ENCODE measurements around the gene CCDC188.

The CCDC188 gene

GRCh38 chr22:20179455-20180244, 28.8 kb upstream of the CCDC188 start:
- Histone ChIP-seq H3K9ac (no peak overlapping the region), H3K27me3 (no peaks in the 10 kb centered on the region), H3K4me2 (peak overlapping the region; percentile 75), H3K9me3 (no peaks in the 10 kb centered on the region), H3K4me3 (no peak overlapping the region), H3K27ac (peak overlapping the region; percentile 51; the same call in 1 of the 2 replicates), H3K4me1 (peaks cover 90% of the 10 kb centered on the region), H3K36me3 (no peaks in the 10 kb centered on the region), H4K20me1 (no peaks in the 10 kb centered on the region)
- TF ChIP-seq Cebpa-rat (IDR thresholded peaks at IDR 0.05): no peak

- peak overlapping the region; percentile 76 for H3K4me2 ChIP-seq
- H3K27ac ChIP-seq: no peak overlapping the region
- H3K9ac ChIP-seq: no peak overlapping the region
- no peak for TF ChIP-seq Cebpa-rat (IDR thresholded peaks at IDR 0.05)
- H3K4me3 ChIP-seq: no peak overlapping the region
- no peaks in the 10 kb centered on the region for H3K9me3 ChIP-seq
- H4K20me1 ChIP-seq: no peaks in the 10 kb centered on the region
- no peaks in the 10 kb centered on the region for H3K36me3 ChIP-seq
- H3K4me1 ChIP-seq: peaks cover 98% of the 10 kb centered on the region
- no peaks in the 10 kb centered on the region for H3K27me3 ChIP-seq
Measured at GRCh38 chr22:20178915-20179227, 28.0 kb upstream of the CCDC188 start.

GRCh38 chr22:20178075-20178914, 27.4 kb upstream of the CCDC188 start:
- Histone ChIP-seq H3K27ac (peak overlapping the region; percentile 66), H3K27me3 (no peaks in the 10 kb centered on the region)

GRCh38 chr22:20177217-20177911, 26.5 kb upstream of the CCDC188 start:
- H3K4me1 ChIP-seq: peaks cover 93% of the 10 kb centered on the region
- H3K4me3 ChIP-seq: no peak overlapping the region
- H3K27me3 ChIP-seq: no peaks in the 10 kb centered on the region
- H3K9me3 ChIP-seq: no peaks in the 10 kb centered on the region
- peak overlapping the region; percentile 76 for H3K4me2 ChIP-seq
- H3K36me3 ChIP-seq: no peaks in the 10 kb centered on the region
- TF ChIP-seq Cebpa-rat (IDR thresholded peaks at IDR 0.05): no peak
- H3K9ac ChIP-seq: peak overlapping the region; percentile 39
- peak overlapping the region; percentile 66 for H3K27ac ChIP-seq
- H4K20me1 ChIP-seq: no peaks in the 10 kb centered on the region

More at GRCh38 chr22:20178075-20178914, 27.4 kb upstream of the CCDC188 start:
- Histone ChIP-seq H3K36me3 (no peaks in the 10 kb centered on the region), H3K9me3 (no peaks in the 10 kb centered on the region), H3K4me2 (peak overlapping the region; percentile 76), H3K4me1 (peaks cover 98% of the 10 kb centered on the region), H3K4me3 (no peak overlapping the region), H3K9ac (peak overlapping the region; percentile 39), H4K20me1 (no peaks in the 10 kb centered on the region)
- TF ChIP-seq Cebpa-rat (IDR thresholded peaks at IDR 0.05): no peak

GRCh38 chr22:20176421-20177085, 25.7 kb upstream of the CCDC188 start:
- Histone ChIP-seq H3K4me3 (no peak overlapping the region), H4K20me1 (no peaks in the 10 kb centered on the region), H3K27me3 (no peaks in the 10 kb centered on the region), H3K9ac (no peak overlapping the region), H3K27ac (no peak overlapping the region), H3K4me2 (peak overlapping the region; percentile 59), H3K4me1 (peaks cover 90% of the 10 kb centered on the region), H3K9me3 (no peaks in the 10 kb centered on the region), H3K36me3 (no peaks in the 10 kb centered on the region)
- no peak for TF ChIP-seq Cebpa-rat (IDR thresholded peaks at IDR 0.05)

GRCh38 chr22:20175597-20175900, 24.7 kb upstream of the CCDC188 start:
- no peak for TF ChIP-seq Cebpa-rat (IDR thresholded peaks at IDR 0.05)
- Histone ChIP-seq H3K36me3 (no peaks in the 10 kb centered on the region), H3K27ac (0 out of 2 replicates have a peak overlapping the region, but pooled peaks have one; percentile 24), H3K27me3 (no peaks in the 10 kb centered on the region), H3K9ac (peak overlapping the region; percentile 26; the same call in 1 of the 2 replicates), H3K4me2 (peak overlapping the region; percentile 59), H3K4me1 (peaks cover 82% of the 10 kb centered on the region), H3K9me3 (no peaks in the 10 kb centered on the region), H3K4me3 (no peak overlapping the region), H4K20me1 (no peaks in the 10 kb centered on the region)

- no peaks in the 10 kb centered on the region for H3K9me3 ChIP-seq
- H3K36me3 ChIP-seq: no peaks in the 10 kb centered on the region
- no peak overlapping the region for H3K4me3 ChIP-seq
- H3K4me2 ChIP-seq: peak overlapping the region; percentile 59
- H3K27me3 ChIP-seq: no peaks in the 10 kb centered on the region
- peaks cover 82% of the 10 kb centered on the region for H3K4me1 ChIP-seq
- H4K20me1 ChIP-seq: no peaks in the 10 kb centered on the region
- H3K27ac ChIP-seq: 0 out of 2 replicates have a peak overlapping the region, but pooled peaks have one; percentile 24
- no peak for TF ChIP-seq Cebpa-rat (IDR thresholded peaks at IDR 0.05)
- H3K9ac ChIP-seq: peak overlapping the region; percentile 27; the same call in 1 of the 2 replicates
Measured at GRCh38 chr22:20174785-20175596, 24.1 kb upstream of the CCDC188 start.

GRCh38 chr22:20173772-20174171, 22.9 kb upstream of the CCDC188 start:
- Histone ChIP-seq H3K27ac (peak overlapping the region; percentile 30), H3K36me3 (no peaks in the 10 kb centered on the region), H3K4me3 (no peak overlapping the region), H3K4me1 (peaks cover 79% of the 10 kb centered on the region), H4K20me1 (no peaks in the 10 kb centered on the region), H3K9me3 (no peaks in the 10 kb centered on the region), H3K4me2 (no peak overlapping the region), H3K27me3 (no peaks in the 10 kb centered on the region), H3K9ac (no peak overlapping the region)
- TF ChIP-seq Cebpa-rat (IDR thresholded peaks at IDR 0.05): no peak

GRCh38 chr22:20173246-20173645, 22.4 kb upstream of the CCDC188 start:
- H3K9me3 ChIP-seq: no peaks in the 10 kb centered on the region
- H3K9ac ChIP-seq: no peak overlapping the region
- H3K36me3 ChIP-seq: no peaks in the 10 kb centered on the region
- TF ChIP-seq Cebpa-rat (IDR thresholded peaks at IDR 0.05): no peak
- no peaks in the 10 kb centered on the region for H4K20me1 ChIP-seq
- H3K27ac ChIP-seq: peak overlapping the region; percentile 30; the same call in 1 of the 2 replicates
- H3K4me1 ChIP-seq: peaks cover 79% of the 10 kb centered on the region
- no peak overlapping the region for H3K4me2 ChIP-seq
- H3K27me3 ChIP-seq: no peaks in the 10 kb centered on the region
- no peak overlapping the region for H3K4me3 ChIP-seq

Data from BLaER1 (cell line).